H9 (cell line): ENCODE measurements around the gene TOR1AIP1. TPM values are rescaled to one million over a fixed set of nuclear protein-coding genes. Genes with fewer than 3 reads are reported as not detected.

ENCODE experiments used
- DNase-seq: peaks from one replicate; pipeline ENCODE4 v3.0.0-alpha.2; 2017
- H2AFZ ChIP-seq: one replicate; pipeline ENCODE4 v1.6.1; 2013; ENCODE audit warnings: mild to moderate bottlenecking, low read length, control low read depth, moderate library complexity
- H2AK5ac ChIP-seq: 2 replicates; pipeline ENCODE4 v1.6.1; 2013; ENCODE audit warnings: low read length, control low read depth, mixed read lengths; ENCODE audit not compliant: insufficient read length
- H2BK120ac ChIP-seq: one replicate; pipeline ENCODE4 v1.6.1; 2013; ENCODE audit warnings: low read depth, mild to moderate bottlenecking, low read length, control low read depth, inconsistent platforms; ENCODE audit not compliant: poor library complexity, severe bottlenecking
- H2BK12ac ChIP-seq: 2 replicates; pipeline ENCODE4 v1.6.1; 2013; ENCODE audit warnings: low read length, control low read depth, mixed read lengths, low read depth; ENCODE audit not compliant: insufficient read length
- H2BK15ac ChIP-seq: 2 replicates; pipeline ENCODE4 v1.6.1; 2013; ENCODE audit warnings: low read depth, low read length, control low read depth
- H2BK20ac ChIP-seq: one replicate; pipeline ENCODE4 v1.6.1; 2013; ENCODE audit warnings: low read depth, mild to moderate bottlenecking, low read length, control low read depth, inconsistent platforms; ENCODE audit not compliant: poor library complexity, severe bottlenecking
- H2BK5ac ChIP-seq: 2 replicates; pipeline ENCODE4 v1.6.1; 2013; ENCODE audit warnings: low read length, control low read depth, mixed read lengths; ENCODE audit not compliant: insufficient read length
- H3K14ac ChIP-seq: 2 replicates; pipeline ENCODE4 v1.6.1; 2013; ENCODE audit warnings: low read length, control low read depth; ENCODE audit not compliant: insufficient read depth
- H3K18ac ChIP-seq: 2 replicates; pipeline ENCODE4 v1.6.1; 2013; ENCODE audit warnings: low read depth, mild to moderate bottlenecking, mixed read lengths, low read length, control low read depth; ENCODE audit not compliant: insufficient read length
- H3K23ac ChIP-seq: 2 replicates; pipeline ENCODE4 v1.6.1; 2013; ENCODE audit warnings: low read length, control low read depth, mixed read lengths, low read depth; ENCODE audit not compliant: insufficient read length
- H3K23me2 ChIP-seq: 2 replicates; pipeline ENCODE4 v1.6.1; 2013; ENCODE audit warnings: low read depth, mild to moderate bottlenecking, mixed read lengths, low read length, control low read depth; ENCODE audit not compliant: insufficient read length, poor library complexity, severe bottlenecking
- H3K27ac ChIP-seq: 2 replicates; pipeline ENCODE4 v1.5.1; 2013; ENCODE audit warnings: low read length, control low read depth, mixed read lengths, low read depth; ENCODE audit not compliant: insufficient read length
- H3K27me3 ChIP-seq: 2 replicates; pipeline ENCODE4 v1.6.1; 2013; ENCODE audit warnings: low read length, control low read depth, inconsistent platforms; ENCODE audit not compliant: insufficient read depth
- H3K4ac ChIP-seq: 2 replicates; pipeline ENCODE4 v1.6.1; 2013; ENCODE audit warnings: low read depth, mild to moderate bottlenecking, control low read depth, inconsistent platforms, low read length, moderate library complexity
- H3K4me1 ChIP-seq: 2 replicates; pipeline ENCODE4 v1.6.1; 2013; ENCODE audit warnings: low read length, control low read depth, inconsistent platforms; ENCODE audit not compliant: insufficient read depth
- H3K4me2 ChIP-seq: 2 replicates; pipeline ENCODE4 v1.6.1; 2013; ENCODE audit warnings: low read length, control low read depth, mixed read lengths; ENCODE audit not compliant: insufficient read length, insufficient read depth
- H3K56ac ChIP-seq: 2 replicates; pipeline ENCODE4 v1.6.1; 2013; ENCODE audit warnings: low read depth, mild to moderate bottlenecking, mixed read lengths, low read length, control low read depth; ENCODE audit not compliant: insufficient read length
- H3K79me1 ChIP-seq: 2 replicates; pipeline ENCODE4 v1.6.1; 2013; ENCODE audit warnings: low read depth, mild to moderate bottlenecking, moderate library complexity, low read length, control low read depth, inconsistent platforms; ENCODE audit not compliant: insufficient read depth, poor library complexity, severe bottlenecking
- H3K79me2 ChIP-seq: 2 replicates; pipeline ENCODE4 v1.6.1; 2013; ENCODE audit warnings: low read length, control low read depth, inconsistent platforms; ENCODE audit not compliant: insufficient read depth
- H3K9ac ChIP-seq: 2 replicates; pipeline ENCODE4 v1.6.1; 2013; ENCODE audit warnings: low read length, control low read depth, mixed read lengths; ENCODE audit not compliant: insufficient read length; ENCODE audit errors: extremely low read depth
- H3K9me3 ChIP-seq: one replicate; pipeline ENCODE4 v1.6.1; 2013; ENCODE audit warnings: low read depth, low read length, inconsistent platforms; ENCODE audit not compliant: control insufficient read depth
- H3T11ph ChIP-seq: one replicate; pipeline ENCODE4 v1.6.1; 2013; ENCODE audit warnings: mild to moderate bottlenecking, low read length, control low read depth, inconsistent platforms
- H4K20me1 ChIP-seq: one replicate; pipeline ENCODE4 v1.6.1; 2013; ENCODE audit not compliant: control insufficient read depth, insufficient read length, insufficient read depth
- H4K5ac ChIP-seq: 2 replicates; pipeline ENCODE4 v1.6.1; 2013; ENCODE audit warnings: low read depth, mild to moderate bottlenecking, mixed read lengths, low read length, control low read depth; ENCODE audit not compliant: insufficient read length
- H4K8ac ChIP-seq: replicated peaks from 2 replicates; pipeline ENCODE4 v1.6.1; 2013; ENCODE audit warnings: low read length, control low read depth, mixed read lengths, low read depth; ENCODE audit not compliant: insufficient read length
- H4K91ac ChIP-seq: 2 replicates; pipeline ENCODE4 v1.6.1; 2013; ENCODE audit warnings: low read depth, mild to moderate bottlenecking, moderate library complexity, mixed read lengths, low read length, control low read depth; ENCODE audit not compliant: insufficient read length
- H3K27ac Mint-ChIP-seq, 3 experiments: 2 replicates in 2 of 3; 3 replicates in 1 of 3; pipeline ENCODE4 v1.8.0; 2020 to 2021; ENCODE audit warnings: mixed read lengths in 3 of 3, mild to moderate bottlenecking in 1 of 3, moderate library complexity in 1 of 3
- H3K27me3 Mint-ChIP-seq: 2 replicates; pipeline ENCODE4 v1.8.0; 2021; ENCODE audit warnings: low read depth, mild to moderate bottlenecking, moderate library complexity, mixed read lengths
- H3K36me3 Mint-ChIP-seq, 3 experiments: 2 replicates in 2 of 3; 3 replicates in 1 of 3; pipeline ENCODE4 v1.8.0; 2020 to 2021; ENCODE audit warnings: low read depth in 3 of 3, mixed read lengths in 3 of 3; ENCODE audit not compliant: insufficient read depth in 1 of 3
- H3K4me1 Mint-ChIP-seq, 2 experiments: 2 replicates each; pipeline ENCODE4 v1.8.0; 2020; ENCODE audit warnings: mixed read lengths in 2 of 2
- H3K4me3 Mint-ChIP-seq, 2 experiments: 2 replicates in 1 of 2; 3 replicates in 1 of 2; pipeline ENCODE4 v1.8.0; 2020 to 2021; ENCODE audit warnings: mild to moderate bottlenecking in 2 of 2, mixed read lengths in 2 of 2, moderate library complexity in 1 of 2
- H3K9me3 Mint-ChIP-seq, 2 experiments: 2 replicates in 1 of 2; 3 replicates in 1 of 2; pipeline ENCODE4 v1.8.0; 2020; ENCODE audit warnings: mild to moderate bottlenecking in 2 of 2, mixed read lengths in 2 of 2, moderate library complexity in 1 of 2
- WGBS: extraction: QIAGEN DNeasy Blood & Tissue Kit; methylation state at CpG from one replicate; pipeline ENCODE4 v1.1.7; 2013; ENCODE audit warnings: missing lambda C conversion rate, low lambda C conversion rate, mixed read lengths; ENCODE audit not compliant: insufficient read length; ENCODE audit errors: extremely low coverage; 5-methylcytosine and 5-hydroxymethylcytosine counted together
- total RNA-seq: library from RNA; stranded (reverse); gene quantifications from 2 replicates; pipeline ENCODE4 v1.2.1, GENCODE V29; 2021
- TF ChIP-seq, protein P1 (sequence below): fragments of 200-600 bp; sonication (generic); conservative IDR thresholded peaks from 3 replicates; pipeline ENCODE4 v1.8.0; 2021; ENCODE audit warnings: antibody characterized with exemption, mild to moderate bottlenecking

The TOR1AIP1 gene
- total RNA-seq, 1 experiment from 2014 or later: 25.5 TPM

DNA sequence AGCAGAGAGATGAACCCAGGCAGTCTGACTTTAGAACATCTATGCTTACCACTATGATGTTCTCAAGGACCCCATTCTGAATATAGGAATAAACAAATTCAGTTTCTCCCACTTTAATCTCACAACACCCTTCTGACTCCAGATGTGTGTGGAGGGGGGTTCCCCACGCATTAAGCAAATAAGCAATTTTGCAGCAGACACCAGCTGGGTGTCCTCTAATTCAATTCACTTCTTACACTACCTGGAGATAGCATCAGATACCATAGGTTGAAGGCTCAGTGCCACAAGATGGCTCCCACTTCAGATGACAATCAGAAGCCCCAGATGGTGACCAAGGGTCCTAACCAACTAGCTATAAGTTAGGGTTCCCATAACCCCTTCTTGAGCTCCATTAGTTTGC lies 42.2 kb downstream of the TOR1AIP1 start:
- H2BK15ac ChIP-seq: no peak overlapping the region
- Mint-ChIP-seq H3K4me1 (peaks cover 14% of the 10 kb centered on the region in 2 experiments), H3K36me3 (peaks cover 2 to 9% (median 9%) of the 10 kb centered on the region in 3 experiments; a peak in 6 of 7 replicates), H3K4me3 (no peak overlapping the region), H3K27me3 (no peaks in the 10 kb centered on the region), H3K27ac (no peak overlapping the region), H3K9me3 (no peaks in the 10 kb centered on the region)
- H3K9me3 ChIP-seq: no peaks in the 10 kb centered on the region
- H3K4me1 ChIP-seq: peaks cover 7% of the 10 kb centered on the region; the same call in 1 of the 2 replicates
- H3K14ac ChIP-seq: no peak overlapping the region
- no peak overlapping the region for H2AK5ac ChIP-seq
- no peak overlapping the region for H3K9ac ChIP-seq
- WGBS: no CpG with 5 or more reads among the region's 1 CpG
- no peak overlapping the region for H4K5ac ChIP-seq
- H3K23me2 ChIP-seq: no peaks in the 10 kb centered on the region
- H3K4ac ChIP-seq: no peak overlapping the region
- H3K18ac ChIP-seq: no peak overlapping the region
- no peaks in the 10 kb centered on the region for H3K79me1 ChIP-seq
- no peaks in the 10 kb centered on the region for H4K20me1 ChIP-seq
- H3K4me2 ChIP-seq: no peak overlapping the region
- H3K23ac ChIP-seq: no peak overlapping the region
- H3K56ac ChIP-seq: no peak overlapping the region
- no peak overlapping the region for H2BK5ac ChIP-seq
- H2AFZ ChIP-seq: no peak overlapping the region
- no peak overlapping the region for H3T11ph ChIP-seq
- no peak overlapping the region for H3K27ac ChIP-seq
- H4K91ac ChIP-seq: no peak overlapping the region
- H2BK120ac ChIP-seq: no peak overlapping the region
- no peak overlapping the region for H2BK12ac ChIP-seq
- no peak overlapping the region for H4K8ac ChIP-seq
- H2BK20ac ChIP-seq: no peak overlapping the region
- no peaks in the 10 kb centered on the region for H3K79me2 ChIP-seq
- H3K27me3 ChIP-seq: no peaks in the 10 kb centered on the region
- DNase-seq: no peak
- TF ChIP-seq, protein P1, sequence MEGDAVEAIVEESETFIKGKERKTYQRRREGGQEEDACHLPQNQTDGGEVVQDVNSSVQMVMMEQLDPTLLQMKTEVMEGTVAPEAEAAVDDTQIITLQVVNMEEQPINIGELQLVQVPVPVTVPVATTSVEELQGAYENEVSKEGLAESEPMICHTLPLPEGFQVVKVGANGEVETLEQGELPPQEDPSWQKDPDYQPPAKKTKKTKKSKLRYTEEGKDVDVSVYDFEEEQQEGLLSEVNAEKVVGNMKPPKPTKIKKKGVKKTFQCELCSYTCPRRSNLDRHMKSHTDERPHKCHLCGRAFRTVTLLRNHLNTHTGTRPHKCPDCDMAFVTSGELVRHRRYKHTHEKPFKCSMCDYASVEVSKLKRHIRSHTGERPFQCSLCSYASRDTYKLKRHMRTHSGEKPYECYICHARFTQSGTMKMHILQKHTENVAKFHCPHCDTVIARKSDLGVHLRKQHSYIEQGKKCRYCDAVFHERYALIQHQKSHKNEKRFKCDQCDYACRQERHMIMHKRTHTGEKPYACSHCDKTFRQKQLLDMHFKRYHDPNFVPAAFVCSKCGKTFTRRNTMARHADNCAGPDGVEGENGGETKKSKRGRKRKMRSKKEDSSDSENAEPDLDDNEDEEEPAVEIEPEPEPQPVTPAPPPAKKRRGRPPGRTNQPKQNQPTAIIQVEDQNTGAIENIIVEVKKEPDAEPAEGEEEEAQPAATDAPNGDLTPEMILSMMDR: no peak
